Mononuclear cell (primary cell): ENCODE data around the gene NRG3. TPM values are rescaled to one million over a fixed set of nuclear protein-coding genes. Genes with fewer than 3 reads are reported as not detected.

Experiments used
- H3K27me3 ChIP-seq: 2 replicates; pipeline ENCODE4 v1.6.0; 2011; ENCODE audit warnings: low read length, control low read depth; ENCODE audit not compliant: insufficient read depth
- H3K4me1 ChIP-seq: 2 replicates; pipeline ENCODE4 v1.5.1; 2011; ENCODE audit warnings: mild to moderate bottlenecking, low read length, control low read depth; ENCODE audit not compliant: insufficient read depth
- H3K4me3 ChIP-seq: 2 replicates; pipeline ENCODE4 v1.5.1; 2011; ENCODE audit warnings: mild to moderate bottlenecking, low read length, moderate library complexity
- H3K9me3 ChIP-seq: 2 replicates; pipeline ENCODE4 v1.5.1; 2011; ENCODE audit warnings: low read depth, mild to moderate bottlenecking, control low read depth, low read length
- total RNA-seq: library from RNA; depleted of rRNA; stranded (reverse); fragments of >200 nt; gene quantifications from one replicate; pipeline ENCODE4 v1.2.3, GENCODE V29; 2012

Gene NRG3
- total RNA-seq, 1 donor, result not detected

- Histone ChIP-seq H3K4me1 (no peaks in the 10 kb centered on the region), H3K9me3 (no peaks in the 10 kb centered on the region), H3K4me3 (no peak overlapping the region), H3K27me3 (no peaks in the 10 kb centered on the region)
Observed at GRCh38 chr10:82392533-82392932, 517.5 kb downstream of the NRG3 start.

GRCh38 chr10:82394122-82394521, 519.1 kb downstream of the NRG3 start:
- Histone ChIP-seq H3K27me3 (no peaks in the 10 kb centered on the region), H3K4me1 (no peaks in the 10 kb centered on the region), H3K4me3 (no peak overlapping the region), H3K9me3 (no peaks in the 10 kb centered on the region)

GRCh38 chr10:82394987-82395386, 520.0 kb downstream of the NRG3 start:
- Histone ChIP-seq H3K27me3 (no peaks in the 10 kb centered on the region), H3K4me3 (no peak overlapping the region), H3K4me1 (no peaks in the 10 kb centered on the region), H3K9me3 (no peaks in the 10 kb centered on the region)

GRCh38 chr10:82396886-82397285, 521.9 kb downstream of the NRG3 start:
- Histone ChIP-seq H3K4me3 (no peak overlapping the region), H3K4me1 (no peaks in the 10 kb centered on the region), H3K9me3 (no peaks in the 10 kb centered on the region), H3K27me3 (no peaks in the 10 kb centered on the region)

- no peaks in the 10 kb centered on the region for H3K27me3 ChIP-seq
- H3K9me3 ChIP-seq, result no peaks in the 10 kb centered on the region
- no peaks in the 10 kb centered on the region for H3K4me1 ChIP-seq
- no peak overlapping the region for H3K4me3 ChIP-seq
Observed at GRCh38 chr10:82397854-82398253, 522.9 kb downstream of the NRG3 start.

- H3K27me3 ChIP-seq, result no peaks in the 10 kb centered on the region
- H3K9me3 ChIP-seq, result no peaks in the 10 kb centered on the region
- H3K4me1 ChIP-seq, result no peaks in the 10 kb centered on the region
- H3K4me3 ChIP-seq, result no peak overlapping the region
Observed at GRCh38 chr10:82399850-82400249, 524.9 kb downstream of the NRG3 start.

GRCh38 chr10:82400841-82401240, 525.8 kb downstream of the NRG3 start:
- no peaks in the 10 kb centered on the region for H3K9me3 ChIP-seq
- no peaks in the 10 kb centered on the region for H3K27me3 ChIP-seq
- H3K4me1 ChIP-seq, result no peaks in the 10 kb centered on the region
- no peak overlapping the region for H3K4me3 ChIP-seq

- no peaks in the 10 kb centered on the region for H3K9me3 ChIP-seq
- no peaks in the 10 kb centered on the region for H3K27me3 ChIP-seq
- no peaks in the 10 kb centered on the region for H3K4me1 ChIP-seq
- no peak overlapping the region for H3K4me3 ChIP-seq
Observed at GRCh38 chr10:82402906-82403401, 528.0 kb downstream of the NRG3 start.

GRCh38 chr10:82409671-82410070, 534.7 kb downstream of the NRG3 start:
- Histone ChIP-seq H3K4me3 (no peak overlapping the region), H3K27me3 (no peaks in the 10 kb centered on the region), H3K9me3 (no peaks in the 10 kb centered on the region), H3K4me1 (no peaks in the 10 kb centered on the region)

GRCh38 chr10:82411416-82411815, 536.4 kb downstream of the NRG3 start:
- H3K27me3 ChIP-seq, result no peaks in the 10 kb centered on the region
- H3K9me3 ChIP-seq, result no peaks in the 10 kb centered on the region
- no peak overlapping the region for H3K4me3 ChIP-seq
- H3K4me1 ChIP-seq, result no peaks in the 10 kb centered on the region

GRCh38 chr10:82420001-82420400, 545.0 kb downstream of the NRG3 start:
- H3K27me3 ChIP-seq, result no peaks in the 10 kb centered on the region
- no peaks in the 10 kb centered on the region for H3K9me3 ChIP-seq
- no peaks in the 10 kb centered on the region for H3K4me1 ChIP-seq
- H3K4me3 ChIP-seq, result no peak overlapping the region

- no peak overlapping the region for H3K4me3 ChIP-seq
- no peaks in the 10 kb centered on the region for H3K4me1 ChIP-seq
- H3K27me3 ChIP-seq, result no peaks in the 10 kb centered on the region
- no peaks in the 10 kb centered on the region for H3K9me3 ChIP-seq
Observed at GRCh38 chr10:82429302-82429701, 554.3 kb downstream of the NRG3 start.

- H3K27me3 ChIP-seq, result no peaks in the 10 kb centered on the region
- no peak overlapping the region for H3K4me3 ChIP-seq
- no peaks in the 10 kb centered on the region for H3K9me3 ChIP-seq
- no peaks in the 10 kb centered on the region for H3K4me1 ChIP-seq
Observed at GRCh38 chr10:82438277-82438676, 563.3 kb downstream of the NRG3 start.

- no peaks in the 10 kb centered on the region for H3K4me1 ChIP-seq
- no peaks in the 10 kb centered on the region for H3K9me3 ChIP-seq
- H3K27me3 ChIP-seq, result no peaks in the 10 kb centered on the region
- H3K4me3 ChIP-seq, result no peak overlapping the region
Observed at GRCh38 chr10:82440775-82441174, 565.8 kb downstream of the NRG3 start.

- H3K4me1 ChIP-seq, result no peaks in the 10 kb centered on the region
- no peaks in the 10 kb centered on the region for H3K27me3 ChIP-seq
- no peak overlapping the region for H3K4me3 ChIP-seq
- peaks cover 6% of the 10 kb centered on the region for H3K9me3 ChIP-seq
Observed at GRCh38 chr10:82452046-82452445, 577.1 kb downstream of the NRG3 start.

GRCh38 chr10:82452676-82453075, 577.7 kb downstream of the NRG3 start:
- Histone ChIP-seq H3K4me1 (no peaks in the 10 kb centered on the region), H3K9me3 (peaks cover 6% of the 10 kb centered on the region), H3K4me3 (no peak overlapping the region), H3K27me3 (no peaks in the 10 kb centered on the region)
